ENCODE measurements around the gene GOLPH3. TPM values are rescaled to one million over a fixed set of nuclear protein-coding genes. Genes with fewer than 3 reads are reported as not detected.

Gene GOLPH3
- total and polyA plus RNA-seq, 2 of the 4 experiments (the other 2 are of a cell fraction) = 38.2 to 41.3 TPM

DNA sequence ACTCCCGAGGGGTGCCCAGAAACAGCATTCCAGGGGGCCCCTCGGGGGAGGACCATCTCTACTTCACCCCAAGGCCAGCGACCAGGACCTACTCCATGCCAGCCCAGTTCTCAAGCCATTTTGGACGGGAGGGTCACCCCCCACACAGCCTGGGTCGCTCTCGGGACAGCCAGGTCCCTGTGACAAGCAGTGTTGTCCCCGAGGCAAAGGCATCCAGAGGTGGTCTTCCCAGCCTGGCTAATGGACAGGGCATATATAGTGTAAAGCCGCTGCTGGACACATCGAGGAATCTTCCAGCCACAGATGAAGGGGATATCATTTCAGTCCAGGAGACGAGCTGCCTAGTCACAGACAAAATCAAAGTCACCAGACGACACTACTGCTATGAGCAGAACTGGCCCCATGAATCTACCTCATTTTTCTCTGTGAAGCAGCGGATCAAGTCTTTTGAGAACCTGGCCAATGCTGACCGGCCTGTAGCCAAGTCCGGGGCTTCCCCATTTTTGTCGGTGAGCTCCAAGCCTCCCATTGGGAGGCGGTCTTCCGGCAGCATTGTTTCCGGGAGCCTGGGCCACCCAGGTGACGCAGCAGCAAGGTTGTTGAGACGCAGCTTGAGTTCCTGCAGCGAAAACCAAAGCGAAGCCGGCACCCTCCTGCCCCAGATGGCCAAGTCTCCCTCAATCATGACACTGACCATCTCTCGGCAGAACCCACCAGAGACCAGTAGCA is 83.9 kb downstream of the GOLPH3 start:
- dilution Hi-C loops (cut with HindIII; ENCODE audit: low sequenced_read_pairs, unreplicated experiment) (no loop called here), in situ Hi-C loops (cut with MboI; ENCODE audit: low sequenced_read_pairs) (loop anchor here (5.0 kb wide), 1 partner anchor 268 kb away; no protein-coding TSS in a partner anchor), intact Hi-C loops (cut with micrococcal nuclease) (no loop called here)
- Histone ChIP-seq H2BK120ac (ENCODE audit: low read depth, low read length) (no peak overlapping the region), H3K4me3 (ENCODE audit: insufficient read depth, low read depth, low read length) (no peak overlapping the region), H2BK5ac (ENCODE audit: low read depth, low read length, poor library complexity, severe bottlenecking) (no peak overlapping the region), H4K8ac (ENCODE audit: low read depth in 2 of 2, low read length in 2 of 2) (no peak overlapping the region), H4K91ac (ENCODE audit: insufficient read depth, low read depth, low read length) (no peak overlapping the region), H3K4ac (ENCODE audit: low read depth, low read length) (no peak overlapping the region), H3K9me3 (ENCODE audit: control insufficient read depth, insufficient read depth, low read length) (no peaks in the 10 kb centered on the region), H3K27me3 (ENCODE audit: control insufficient read depth, insufficient read depth, low read length) (no peaks in the 10 kb centered on the region), H3K4me1 (ENCODE audit: control insufficient read depth, insufficient read depth, low read length) (no peaks in the 10 kb centered on the region), H3K56ac (ENCODE audit: extremely low read depth, insufficient read depth, low read length) (no peak overlapping the region), H3K9me1 (ENCODE audit: insufficient read depth, low read length) (peaks cover 2% of the 10 kb centered on the region; the same call in 1 of the 2 replicates), H3K4me2 (ENCODE audit: low read depth, low read length) (no peak overlapping the region), H3K14ac (replicated peaks; ENCODE audit: low read depth, low read length) (no peak overlapping the region), H3K9ac (ENCODE audit: low read depth, low read length) (no peak overlapping the region), H3K27ac (ENCODE audit: insufficient read depth, low read length) (no peak overlapping the region), H2AFZ (replicated peaks; ENCODE audit: low read length, poor library complexity) (no peak overlapping the region), H3K36me3 (ENCODE audit: control insufficient read depth, insufficient read depth, low read length) (peaks cover 4% of the 10 kb centered on the region; the same call in 1 of the 2 replicates), H2BK20ac (ENCODE audit: low read depth, low read length) (no peak overlapping the region), H2BK15ac (ENCODE audit: low read depth, low read length) (no peak overlapping the region), H4K20me1 (ENCODE audit: insufficient read depth, low read length) (no peaks in the 10 kb centered on the region), H3K23ac (ENCODE audit: low read depth, low read length) (no peak overlapping the region), H2AK5ac (ENCODE audit: low read depth, low read length) (no peak overlapping the region), H2AK9ac (replicated peaks; ENCODE audit: low read depth, low read length, poor library complexity) (no peak overlapping the region), H3K18ac (ENCODE audit: low read depth, low read length) (no peak overlapping the region), H3K79me1 (ENCODE audit: low read depth in 1 of 2, low read length in 2 of 2) (no peaks in the 10 kb centered on the region), H4K5ac (ENCODE audit: low read depth, low read length) (no peak overlapping the region)
- WGBS, 2 experiments (ENCODE audit: extremely low coverage in 2 of 2, insufficient read length in 1 of 2) = 100% methylated on average over 6 of the region's 24 CpGs; no CpG with 5 or more reads in 1 of the 2 experiments
- CTCF ChIA-PET = interaction anchor here (0.7 kb wide), 1 partner anchor 265 kb away, joined by 3 read pairs; no protein-coding TSS in a partner anchor
- no TSS peak for BruUV-seq (replicated peaks)
- TF ChIP-seq, protein P1, sequence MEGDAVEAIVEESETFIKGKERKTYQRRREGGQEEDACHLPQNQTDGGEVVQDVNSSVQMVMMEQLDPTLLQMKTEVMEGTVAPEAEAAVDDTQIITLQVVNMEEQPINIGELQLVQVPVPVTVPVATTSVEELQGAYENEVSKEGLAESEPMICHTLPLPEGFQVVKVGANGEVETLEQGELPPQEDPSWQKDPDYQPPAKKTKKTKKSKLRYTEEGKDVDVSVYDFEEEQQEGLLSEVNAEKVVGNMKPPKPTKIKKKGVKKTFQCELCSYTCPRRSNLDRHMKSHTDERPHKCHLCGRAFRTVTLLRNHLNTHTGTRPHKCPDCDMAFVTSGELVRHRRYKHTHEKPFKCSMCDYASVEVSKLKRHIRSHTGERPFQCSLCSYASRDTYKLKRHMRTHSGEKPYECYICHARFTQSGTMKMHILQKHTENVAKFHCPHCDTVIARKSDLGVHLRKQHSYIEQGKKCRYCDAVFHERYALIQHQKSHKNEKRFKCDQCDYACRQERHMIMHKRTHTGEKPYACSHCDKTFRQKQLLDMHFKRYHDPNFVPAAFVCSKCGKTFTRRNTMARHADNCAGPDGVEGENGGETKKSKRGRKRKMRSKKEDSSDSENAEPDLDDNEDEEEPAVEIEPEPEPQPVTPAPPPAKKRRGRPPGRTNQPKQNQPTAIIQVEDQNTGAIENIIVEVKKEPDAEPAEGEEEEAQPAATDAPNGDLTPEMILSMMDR (conservative IDR thresholded peaks at IDR 0.05; ENCODE audit: low read depth, low read length) = no peak
- TF ChIP-seq RCOR1 (IDR thresholded peaks at IDR 0.05; ENCODE audit: insufficient replicate concordance, low read length) = no peak
- TF ChIP-seq, protein P2, sequence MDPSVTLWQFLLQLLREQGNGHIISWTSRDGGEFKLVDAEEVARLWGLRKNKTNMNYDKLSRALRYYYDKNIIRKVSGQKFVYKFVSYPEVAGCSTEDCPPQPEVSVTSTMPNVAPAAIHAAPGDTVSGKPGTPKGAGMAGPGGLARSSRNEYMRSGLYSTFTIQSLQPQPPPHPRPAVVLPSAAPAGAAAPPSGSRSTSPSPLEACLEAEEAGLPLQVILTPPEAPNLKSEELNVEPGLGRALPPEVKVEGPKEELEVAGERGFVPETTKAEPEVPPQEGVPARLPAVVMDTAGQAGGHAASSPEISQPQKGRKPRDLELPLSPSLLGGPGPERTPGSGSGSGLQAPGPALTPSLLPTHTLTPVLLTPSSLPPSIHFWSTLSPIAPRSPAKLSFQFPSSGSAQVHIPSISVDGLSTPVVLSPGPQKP (IDR thresholded peaks at IDR 0.05; ENCODE audit: borderline replicate concordance, low read depth, low read length) = no peak
- no peak for TF ChIP-seq MAFK (IDR thresholded peaks at IDR 0.05; ENCODE audit: low read depth, low read length)
- TF ChIP-seq CEBPB (IDR thresholded peaks at IDR 0.05; ENCODE audit: low read depth, low read length) = no peak
- TF ChIP-seq POLR2A (IDR thresholded peaks at IDR 0.05; ENCODE audit: low read depth, low read length) = no peak
- TF ChIP-seq BHLHE40 (IDR thresholded peaks at IDR 0.05; ENCODE audit: low read depth, low read length) = no peak
- ATAC-seq (ENCODE audit: low read depth) (no peak), DNase-seq (no peak)
- POLR2A ChIA-PET (ENCODE audit: unreplicated experiment) = no interaction called here

Data from IMR-90 (cell line).